Fibroblast of skin of scalp (primary cell): ENCODE results near the gene C1QTNF12.

ENCODE experiments used
- DNase-seq: peaks from one replicate; pipeline ENCODE4 v3.0.0-alpha.2; 2013

C1QTNF12 gene

DNA sequence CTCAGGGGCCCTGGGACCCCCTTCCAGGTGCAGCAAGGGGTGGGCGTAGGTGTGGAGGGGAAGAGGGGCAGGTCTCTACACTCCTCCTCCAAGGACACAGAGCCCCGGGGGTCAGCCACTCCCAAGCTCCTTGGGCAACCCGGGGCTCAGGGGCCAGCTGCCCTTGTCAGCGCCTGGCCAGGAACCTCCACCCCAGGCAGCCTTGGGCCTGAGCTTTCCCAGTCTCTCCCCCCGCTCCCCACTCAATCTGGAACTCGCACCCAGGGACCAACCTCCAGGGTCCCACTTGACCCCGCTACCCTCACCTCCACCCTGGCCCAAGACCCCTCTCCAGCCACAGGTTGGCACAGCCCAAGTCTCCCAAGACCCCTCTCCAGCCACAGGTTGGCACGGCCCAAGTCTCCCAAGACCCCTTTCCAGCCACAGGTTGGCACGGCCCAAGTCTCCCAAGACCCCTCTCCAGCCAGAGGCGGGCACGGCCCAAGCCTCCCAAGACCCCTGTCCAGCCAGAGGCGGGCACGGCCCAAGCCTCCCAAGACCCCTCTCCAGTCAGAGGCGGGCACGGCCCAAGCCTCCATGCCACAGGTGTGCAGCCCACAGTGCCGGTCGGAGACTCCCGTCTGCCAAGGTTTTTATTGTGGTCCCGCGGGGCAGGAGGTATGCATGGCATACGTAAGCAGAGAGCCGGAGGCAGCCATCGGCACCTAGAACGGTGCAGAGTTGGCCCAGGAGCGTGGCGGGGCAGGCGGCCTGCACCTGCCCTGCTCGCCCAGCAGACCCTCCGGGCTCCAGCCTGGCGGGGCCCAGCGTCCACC, 35.6 kb downstream of the C1QTNF12 start:
- DNase-seq, result no peak

DNA sequence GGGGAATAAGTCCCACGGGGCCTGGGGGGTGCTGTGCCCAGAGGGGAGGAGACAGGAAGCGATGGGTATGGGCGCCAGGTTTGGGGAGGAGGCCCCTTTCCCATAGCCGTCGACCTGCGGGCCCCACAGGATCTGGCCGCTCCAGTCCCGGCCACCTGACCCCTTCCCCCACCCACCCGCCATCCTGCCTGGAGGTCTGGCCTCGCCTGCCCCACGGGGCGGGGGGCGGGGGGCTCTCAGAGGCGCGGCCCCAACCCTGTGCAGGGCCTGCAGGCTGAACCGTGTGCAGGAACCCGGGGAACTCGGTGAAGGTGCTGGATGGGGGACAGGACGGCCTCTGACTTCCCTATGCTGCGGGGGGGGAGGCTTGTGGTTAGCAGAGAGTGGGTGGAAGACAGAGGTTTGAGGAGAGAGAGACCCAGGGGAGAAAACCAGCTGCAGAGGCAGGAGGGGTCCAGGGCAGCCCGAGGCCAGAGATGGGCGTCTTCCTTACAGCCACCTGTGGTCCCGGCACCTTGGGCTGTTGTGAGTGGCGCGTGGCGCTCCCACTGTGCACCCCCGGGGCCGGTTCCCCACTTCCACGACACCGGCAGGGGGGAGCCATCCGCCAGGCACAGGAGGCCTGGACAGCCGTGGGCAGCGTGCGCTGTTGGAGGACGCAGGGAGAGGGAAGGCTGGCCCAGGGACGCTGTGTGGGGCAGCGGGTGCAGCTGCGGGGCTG, 37.6 kb downstream of the C1QTNF12 start:
- DNase-seq, result peak; percentile 19

DNA sequence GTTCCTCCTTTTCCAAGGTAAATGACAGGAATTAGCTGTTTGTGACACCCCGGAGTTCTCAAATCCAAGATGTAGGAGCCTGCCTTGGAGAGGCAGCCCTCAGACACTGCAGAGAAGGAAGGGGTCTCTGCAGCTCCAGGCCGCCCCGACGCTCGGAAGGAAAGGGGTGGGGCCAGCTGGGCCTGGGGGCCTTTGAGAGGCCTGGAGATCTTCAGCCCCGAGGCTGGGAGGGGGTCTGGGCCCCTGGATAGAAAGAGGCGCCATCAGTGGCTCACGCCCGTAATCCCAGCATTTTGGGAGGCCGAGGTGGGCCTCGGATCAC, 39.0 kb downstream of the C1QTNF12 start:
- no peak for DNase-seq

DNA sequence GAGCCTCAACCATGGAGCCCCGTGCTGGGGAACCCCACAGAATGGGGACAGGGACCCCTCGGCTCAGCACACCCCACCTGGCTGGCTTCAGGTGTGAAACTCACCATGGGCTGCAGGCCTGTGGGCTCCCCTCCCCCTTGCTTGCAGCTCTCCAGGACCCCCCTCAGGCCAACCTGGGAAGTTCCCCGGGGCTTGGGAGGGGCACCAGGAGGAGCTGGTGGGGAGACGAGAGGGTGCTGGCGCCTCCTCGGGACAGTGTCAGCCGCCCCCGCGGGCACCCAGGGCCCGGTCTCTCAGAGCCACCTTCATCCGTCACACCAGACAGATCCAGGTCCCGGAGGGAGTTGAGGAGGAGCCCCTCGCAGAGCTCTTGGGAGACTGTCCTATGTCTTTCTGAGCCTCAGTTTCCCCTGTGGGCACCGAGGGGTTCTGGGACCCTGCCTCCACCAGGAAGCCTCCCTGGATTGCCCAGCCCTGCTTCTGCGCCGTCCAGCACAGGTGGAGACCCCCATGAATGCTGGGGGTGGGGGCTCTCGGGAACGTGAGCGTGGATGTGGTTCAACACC, 39.5 kb downstream of the C1QTNF12 start:
- no peak for DNase-seq

DNA sequence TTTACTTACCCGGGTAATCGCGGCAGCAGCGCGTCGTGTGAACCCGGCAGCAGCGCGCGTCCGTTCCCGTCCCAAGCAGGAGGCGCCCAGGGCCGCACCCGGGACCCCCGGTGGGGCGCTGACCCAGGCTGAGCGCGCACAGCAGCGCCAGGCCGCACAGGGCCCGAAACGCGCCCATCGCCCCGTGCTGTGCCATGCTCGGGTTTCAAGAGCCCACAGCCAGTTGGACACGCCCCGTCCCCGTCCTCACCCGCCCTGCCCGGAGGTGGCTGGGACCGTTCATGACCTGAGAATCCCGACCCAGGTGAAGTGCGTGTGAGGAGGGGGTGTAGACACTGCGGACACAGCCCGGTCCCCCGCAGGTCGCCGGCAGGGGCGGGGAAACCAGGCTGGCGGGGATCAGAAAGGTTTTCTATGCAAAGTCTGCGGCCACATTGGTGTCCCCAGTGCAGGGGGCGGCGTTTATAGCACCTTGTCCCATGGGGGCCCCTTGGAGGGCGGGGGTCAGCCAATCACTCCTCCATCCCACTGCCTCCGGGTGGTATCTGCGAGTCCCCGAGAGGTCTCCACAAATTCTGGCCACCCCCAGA, 40.1 kb downstream of the C1QTNF12 start, which contains the start of gene TNFRSF18:
Gene TNFRSF18, minus strand, starts transcription at position 217 of the 590 bp plus-strand sequence. Its CDS starts 21 bp downstream, at position 196.
- DNase-seq, result no peak

DNA sequence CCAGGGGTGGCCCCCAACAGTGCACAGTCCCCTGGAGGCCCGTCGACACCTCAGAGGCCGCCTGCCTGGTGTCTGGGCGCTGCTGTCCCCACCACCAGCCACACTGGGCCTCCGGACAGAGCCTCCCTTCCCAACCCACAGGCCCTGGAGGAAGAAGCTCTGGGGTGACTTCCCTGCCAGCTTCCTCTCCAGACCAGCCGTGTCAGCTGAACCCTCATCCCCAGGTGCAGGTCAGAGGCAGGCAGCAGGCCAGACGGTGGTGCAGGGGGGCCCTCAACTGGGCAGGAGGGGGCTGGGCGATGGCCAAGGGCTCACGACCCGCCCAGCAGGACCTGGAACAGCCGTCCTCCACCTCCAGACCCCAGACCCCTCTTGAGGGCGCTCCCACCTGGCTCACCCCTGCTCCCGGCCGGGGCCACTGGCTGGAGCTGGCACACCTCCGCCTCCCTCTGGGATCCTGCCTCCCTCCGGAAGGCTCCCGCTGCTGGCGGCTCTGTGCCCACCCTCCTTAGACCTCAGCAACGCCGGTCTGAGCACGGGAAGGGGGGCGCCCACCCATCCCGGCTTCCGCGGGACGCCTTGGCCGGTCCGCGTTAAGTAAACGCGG, 40.6 kb downstream of the C1QTNF12 start:
- DNase-seq, result no peak

DNA sequence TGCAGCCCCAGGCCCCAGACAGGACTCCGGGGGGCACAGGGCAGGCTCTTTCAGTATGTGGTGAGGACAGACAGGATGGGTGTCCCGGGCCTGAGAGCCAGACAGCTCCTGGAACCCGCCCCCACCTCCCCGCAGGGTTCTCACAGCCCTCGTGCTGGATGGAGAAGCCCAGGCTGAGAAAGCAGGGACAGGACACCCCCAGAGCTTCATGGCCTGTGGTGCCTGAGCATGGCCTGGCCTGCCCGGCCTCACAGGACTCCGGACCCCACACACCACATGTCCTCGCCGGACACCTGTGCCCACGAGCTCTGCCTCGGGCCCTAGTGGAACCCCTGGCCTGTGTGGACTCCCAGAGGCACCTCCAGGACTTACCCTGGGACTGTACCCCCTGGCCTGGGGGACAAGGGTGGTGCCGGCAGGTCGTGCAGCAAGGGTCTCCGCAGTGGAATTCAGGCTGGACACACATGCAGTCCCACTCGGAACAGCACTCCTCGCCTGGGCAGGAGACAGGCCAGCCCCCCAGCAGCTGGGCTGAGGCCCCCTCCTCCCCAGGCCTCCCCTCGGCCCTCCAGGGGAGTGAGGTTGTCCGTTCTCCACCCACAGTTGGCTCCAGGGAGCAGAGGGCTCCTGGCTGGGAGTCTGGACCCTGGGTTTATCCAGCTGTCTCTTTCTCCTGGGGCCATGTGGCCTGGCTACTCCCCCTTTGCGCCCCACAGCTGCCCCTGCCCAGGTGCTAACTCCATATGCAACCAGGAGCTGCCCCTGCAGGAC, 41.3 kb downstream of the C1QTNF12 start:
- DNase-seq, result no peak

DNA sequence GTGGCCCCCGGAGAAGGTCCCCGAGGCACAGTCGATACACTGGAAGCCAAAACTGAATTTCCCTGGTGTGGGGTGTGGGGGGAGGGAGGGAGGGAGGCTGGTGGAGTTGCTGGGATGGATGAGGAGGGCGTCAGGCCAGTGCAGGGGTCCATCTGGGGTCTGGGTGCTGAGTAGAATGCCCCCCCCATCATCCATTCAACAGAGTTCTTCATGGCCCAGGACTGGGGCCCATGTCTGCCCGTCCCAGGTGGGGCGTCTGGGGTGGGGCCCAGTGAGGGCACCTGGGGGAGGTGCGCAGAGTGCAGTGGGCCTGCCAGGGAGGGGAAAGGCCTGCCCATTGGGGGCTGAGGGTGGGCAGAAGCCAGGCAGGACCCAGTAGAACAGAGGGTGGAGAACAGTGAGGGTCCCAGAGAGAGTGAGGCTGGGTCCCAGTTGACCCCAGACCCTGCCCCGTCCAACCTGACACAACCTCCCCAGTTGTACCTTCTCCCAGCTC, 42.0 kb downstream of the C1QTNF12 start:
- no peak for DNase-seq

DNA sequence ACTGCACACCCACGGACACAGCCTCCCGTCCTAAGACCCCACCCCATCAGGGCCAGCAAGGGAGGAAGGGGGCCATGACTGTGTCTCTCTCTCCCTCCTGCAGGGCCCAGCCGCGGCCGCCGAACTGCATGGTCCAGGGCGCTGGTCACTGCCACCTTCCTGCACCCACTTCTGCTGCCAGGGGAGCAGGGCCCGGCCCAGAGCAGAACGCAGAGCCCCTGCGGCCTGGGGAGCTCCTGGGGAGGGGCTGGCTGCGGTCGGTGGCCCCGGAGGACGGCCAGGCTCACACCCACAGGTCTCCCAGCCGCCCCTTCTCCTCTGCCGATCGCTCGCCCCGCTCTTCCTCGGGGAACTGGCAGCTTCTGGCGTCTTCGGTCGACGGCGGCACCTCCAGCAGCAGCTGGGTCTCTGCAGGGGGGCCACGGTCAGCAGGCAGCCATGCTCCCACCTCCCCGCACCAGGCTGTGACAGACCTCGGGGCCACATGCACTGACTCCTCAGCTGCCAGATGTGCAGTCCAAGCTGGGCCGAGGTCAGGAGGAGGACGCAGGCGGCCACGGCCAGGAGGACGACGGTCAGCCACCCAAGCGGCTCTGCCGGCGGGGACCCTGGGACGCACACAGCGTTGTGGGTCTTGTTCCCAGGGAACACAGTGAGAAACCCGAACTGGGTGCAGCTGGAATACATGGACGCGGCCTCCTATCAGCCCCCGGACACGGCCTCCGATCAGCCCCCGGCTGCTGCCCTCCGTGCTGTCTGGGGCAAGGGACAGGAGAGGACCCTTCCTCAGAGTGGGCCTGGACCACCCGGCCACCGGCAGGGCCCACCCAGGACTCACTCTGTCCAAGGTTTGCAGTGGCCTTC, 42.7 kb downstream of the C1QTNF12 start:
- no peak for DNase-seq

DNA sequence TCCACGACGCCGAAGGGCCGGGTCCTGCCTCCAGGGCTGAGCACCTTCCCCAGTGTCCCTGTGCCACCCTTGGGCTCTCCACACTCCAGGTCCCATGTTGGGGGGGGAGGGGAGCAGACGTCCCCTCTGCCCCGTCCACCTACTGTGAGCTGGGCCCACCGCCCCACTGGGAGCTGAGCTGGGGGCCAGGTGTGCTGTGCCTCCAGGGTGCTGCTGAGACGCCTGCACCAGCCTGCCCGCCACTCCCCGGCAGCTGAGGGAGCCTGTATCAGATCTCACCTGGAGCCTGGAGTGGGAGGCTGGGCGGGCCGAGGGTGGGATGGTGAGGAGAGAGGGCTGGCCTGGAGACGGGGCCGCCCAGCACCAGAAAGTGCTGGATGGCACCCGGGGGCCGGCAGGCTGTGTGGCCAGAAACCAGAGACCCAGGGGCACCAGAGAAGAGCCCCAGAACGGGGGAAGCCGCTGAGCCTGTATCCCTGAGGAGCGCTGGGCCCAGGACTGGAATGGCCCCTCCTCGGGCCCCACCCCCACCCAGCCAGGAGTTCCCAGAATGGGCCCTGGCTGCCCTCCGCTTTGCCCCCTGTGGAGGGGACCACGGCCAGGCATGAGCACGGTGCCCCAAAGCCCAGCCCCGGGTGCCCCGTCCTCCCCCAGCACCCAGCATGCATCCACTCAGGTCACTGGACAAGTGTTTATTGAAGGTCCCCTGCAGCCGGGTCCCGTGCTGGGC, 43.5 kb downstream of the C1QTNF12 start:
- no peak for DNase-seq

DNA sequence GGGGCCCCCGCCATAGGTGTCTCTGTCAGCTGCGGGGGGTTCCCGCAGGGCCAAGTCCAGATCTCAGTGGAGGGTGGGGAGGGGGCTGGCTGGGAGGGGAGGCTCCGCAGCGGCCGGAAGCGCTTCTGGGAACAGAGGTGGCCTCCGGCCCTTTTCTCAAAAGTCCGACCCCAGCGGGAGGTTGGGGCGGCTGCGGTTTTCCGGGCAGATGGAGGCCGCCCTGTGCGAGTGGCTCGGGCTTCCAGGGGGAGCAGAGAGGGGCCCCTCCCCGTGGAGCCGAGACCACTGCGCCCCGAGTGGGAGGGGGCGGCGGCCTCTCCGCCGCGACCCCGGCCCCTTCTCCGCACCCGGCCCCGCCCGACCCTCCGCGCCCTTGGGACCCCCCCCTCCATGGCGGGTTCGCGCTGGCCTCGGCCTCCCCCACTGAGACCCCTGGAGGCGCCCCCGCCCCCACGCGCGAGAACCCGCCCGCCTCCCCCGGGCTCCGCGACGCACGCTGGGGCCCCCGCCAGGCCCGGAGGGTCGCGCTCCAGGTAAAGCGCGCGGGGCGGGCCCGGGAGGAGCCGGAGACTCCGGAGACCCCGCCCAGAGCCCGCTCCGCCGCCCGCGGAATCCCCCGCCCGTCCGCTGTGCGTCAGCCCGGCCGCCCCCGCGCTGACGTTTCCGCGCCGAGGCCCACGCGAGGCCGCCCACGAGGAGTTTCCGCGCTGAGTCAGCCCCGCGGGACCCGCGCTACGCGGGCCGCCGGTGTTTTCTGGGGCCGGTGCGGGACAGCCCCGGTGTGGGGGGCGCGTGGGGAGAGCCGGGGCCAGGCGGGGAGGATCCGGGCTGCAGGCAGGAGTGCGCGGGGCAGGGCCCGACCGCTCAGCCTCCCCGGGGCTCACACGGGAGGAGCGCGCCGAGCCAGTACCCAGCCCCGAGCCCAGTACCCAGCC, 45.4 kb downstream of the C1QTNF12 start:
- peak; percentile 18 for DNase-seq

DNA sequence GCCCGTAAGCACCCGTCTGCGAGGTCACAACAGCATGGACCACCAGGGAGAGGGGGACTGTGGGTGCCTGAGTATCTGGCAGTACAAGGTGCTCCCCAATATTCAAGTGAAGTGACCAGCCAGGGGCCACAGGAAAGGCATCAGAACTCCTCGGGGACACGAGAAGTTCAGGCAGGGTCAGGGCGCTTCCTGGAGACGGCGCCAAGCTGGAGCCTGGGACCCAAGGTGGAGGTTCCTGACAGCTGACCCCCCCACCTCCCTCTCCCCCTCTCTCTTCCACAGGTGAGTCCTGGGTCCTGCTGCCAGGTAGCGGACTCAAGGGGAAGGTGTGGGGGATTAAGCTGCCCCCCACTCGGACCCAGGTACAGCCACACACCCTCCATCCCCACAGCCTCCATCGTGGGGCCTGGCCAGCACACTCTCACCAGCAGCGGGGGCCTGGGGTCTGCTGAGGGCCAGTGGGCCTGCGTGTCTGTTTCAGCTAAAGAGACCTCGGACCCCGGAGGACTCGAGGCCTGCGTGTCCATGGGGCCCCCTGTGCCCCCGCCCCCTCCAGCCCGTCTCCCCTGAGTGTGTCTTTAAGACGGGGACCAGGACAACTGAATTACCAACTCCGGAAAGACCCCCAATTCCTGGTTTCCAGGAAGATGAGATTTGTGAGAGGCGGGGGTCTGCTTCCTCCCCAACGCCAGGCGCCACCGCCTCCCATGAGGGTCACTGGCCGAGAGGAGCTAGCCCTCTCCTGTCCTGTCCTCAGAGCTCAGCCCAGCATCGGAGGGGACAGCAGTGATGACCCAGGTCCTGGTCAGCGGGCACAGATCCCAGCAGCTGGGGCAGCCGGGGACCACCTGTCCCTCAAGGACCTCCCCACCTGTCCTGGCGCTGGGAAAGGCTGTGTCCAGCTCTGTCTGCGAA, 46.3 kb downstream of the C1QTNF12 start:
- DNase-seq, result no peak

DNA sequence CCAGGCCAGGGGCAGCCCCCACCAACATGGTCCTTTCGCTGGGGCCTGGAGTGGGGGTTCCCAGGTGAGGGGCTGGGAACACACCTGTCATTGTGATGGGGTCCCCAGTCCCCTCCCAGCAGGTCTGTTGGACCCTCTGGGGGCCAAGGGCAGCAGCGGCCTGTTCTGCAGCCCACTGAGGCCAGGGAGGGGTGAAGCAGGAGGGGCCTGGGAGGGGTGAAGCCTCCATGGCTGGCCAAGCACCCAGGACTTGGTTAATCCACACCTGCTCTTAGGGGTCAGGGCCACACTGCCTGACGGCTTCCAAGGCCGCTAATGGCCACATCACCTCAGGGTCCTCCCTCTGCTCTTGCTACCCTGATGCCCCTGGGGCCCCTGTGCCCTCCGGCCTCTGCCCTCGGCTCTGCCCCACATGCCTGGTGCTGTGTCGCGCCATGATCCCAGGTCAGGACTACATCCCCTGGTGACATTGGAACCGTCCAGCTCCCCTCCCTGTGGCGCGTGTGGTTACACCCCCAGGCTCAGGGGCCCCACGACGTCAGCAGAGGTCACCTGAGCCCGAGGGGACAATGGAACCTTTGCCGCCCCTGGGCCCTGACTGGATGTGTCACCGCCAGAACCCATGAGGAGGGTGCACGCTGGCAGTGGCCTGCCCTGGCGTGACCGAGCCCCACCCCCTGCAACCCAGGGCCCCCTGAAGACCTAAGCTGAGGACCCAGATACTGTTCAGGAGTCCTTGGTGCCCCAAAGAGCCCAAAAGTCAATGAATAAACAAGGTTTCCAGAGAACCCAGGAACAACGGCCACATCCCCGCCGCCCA, 47.2 kb downstream of the C1QTNF12 start:
- DNase-seq, result no peak

DNA sequence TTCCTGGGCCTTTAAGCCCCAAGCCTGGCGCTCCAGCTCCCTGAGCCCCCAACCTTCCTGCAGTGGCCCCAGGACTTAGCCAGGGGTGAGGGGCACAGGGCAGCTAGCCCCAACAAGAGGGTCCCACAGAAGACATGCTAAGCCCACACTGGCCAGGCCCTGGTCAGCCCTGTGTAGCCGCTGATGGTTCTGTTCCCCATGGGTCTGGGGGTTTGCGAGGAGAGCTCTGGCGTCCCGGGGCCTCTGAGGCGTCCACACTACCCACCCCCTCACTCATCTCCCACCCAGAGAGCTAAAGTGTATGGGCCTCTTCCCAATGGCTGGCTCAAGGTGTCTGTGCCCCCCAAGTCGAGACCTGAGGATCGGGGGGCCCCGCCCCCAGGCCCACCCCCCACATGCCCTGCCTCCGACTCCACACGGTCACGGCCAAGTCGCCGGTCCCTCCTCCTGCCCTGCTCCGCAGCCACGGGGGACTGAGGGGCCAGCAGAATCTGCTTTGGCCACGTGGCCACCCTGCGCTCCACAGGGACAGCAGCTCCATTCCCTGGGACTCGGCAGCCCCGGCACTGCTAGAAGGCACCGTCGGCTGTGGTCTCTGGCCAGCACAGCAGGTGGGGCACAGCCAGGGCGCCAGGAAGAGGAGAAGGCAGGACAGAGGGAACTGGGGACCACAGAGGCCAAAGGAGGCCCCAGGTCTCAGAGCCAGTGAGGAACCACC, 47.9 kb downstream of the C1QTNF12 start:
- no peak for DNase-seq

DNA sequence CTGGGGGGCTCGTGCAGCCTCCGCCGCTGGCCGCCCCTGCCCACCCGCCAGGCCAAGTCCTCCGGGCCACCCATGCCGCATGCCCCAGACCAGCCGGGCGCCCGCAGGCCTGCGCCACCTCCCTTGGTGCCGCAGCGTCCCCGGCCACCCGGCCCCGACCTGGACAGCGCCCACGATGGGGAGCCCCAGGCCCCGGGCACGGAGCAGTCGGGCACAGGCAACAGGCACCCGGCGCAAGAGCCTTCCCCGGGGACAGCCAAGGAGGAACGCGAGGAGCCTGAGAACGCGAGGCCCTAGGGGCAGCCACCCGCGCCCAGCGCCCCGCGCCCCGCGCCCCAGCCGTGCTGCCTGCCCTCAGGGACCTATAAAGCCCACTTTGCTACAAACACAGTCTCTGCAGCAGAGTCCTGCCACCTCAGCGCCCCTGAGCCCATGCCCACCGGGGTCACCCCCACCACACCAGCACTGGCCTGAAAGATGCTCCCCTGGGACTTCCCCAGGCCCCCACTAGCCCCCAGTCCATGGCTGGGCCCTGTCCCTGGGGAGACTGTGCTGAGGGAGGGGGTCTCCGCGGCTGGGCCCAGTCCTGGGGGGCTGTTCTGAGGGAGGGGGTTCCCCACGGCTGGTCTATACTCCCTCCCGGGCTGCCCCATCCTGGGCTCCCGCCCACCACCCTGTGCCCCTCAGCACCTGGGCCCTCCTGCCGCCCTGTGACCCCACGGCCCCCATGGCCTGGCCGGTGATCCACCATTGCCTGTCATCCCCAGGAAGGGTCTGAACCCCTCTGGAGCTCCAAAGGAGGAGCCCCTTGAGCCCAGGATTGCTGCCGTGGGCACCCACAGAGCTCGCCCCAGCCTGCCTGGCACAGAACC, 48.7 kb downstream of the C1QTNF12 start:
- DNase-seq, result no peak
